Measurements from ENCODE around the gene CRACDL. TPM values are rescaled to one million over a fixed set of nuclear protein-coding genes. Genes with fewer than 3 reads are reported as not detected.

CRACDL gene
- total RNA-seq, 5 donors from 2014 or later (not counting 1 experiment from before 2014, with no cell fraction given) = 0.23 to 2.0 (median 1.7) TPM

- H3K4me3 Mint-ChIP-seq = no peak overlapping the region
- whole genome bisulfite sequencing (ENCODE audit: insufficient coverage) = 83% methylated on average over 1 of the region's 2 CpGs
These were observed 64.5 kb downstream of the CRACDL start for GRCh38 chr2:98871506-98871905.

GRCh38 chr2:98870516-98871158 is 65.4 kb downstream of the CRACDL start:
- Histone ChIP-seq H3K4me1 (ENCODE audit: control insufficient read depth in 1 of 2, extremely low read depth in 1 of 2, insufficient read depth in 2 of 2, low read length in 2 of 2) (peaks cover 0 to 18% of the 10 kb centered on the region in 2 experiments), H3K27ac (ENCODE audit: low read length) (no peak overlapping the region), H3K27me3 (replicated peaks in 1 of 2; ENCODE audit: control insufficient read depth in 2 of 2, extremely low read depth in 1 of 2, insufficient read depth in 2 of 2, low read length in 1 of 2) (peaks cover 0 to 12% of the 10 kb centered on the region in 2 experiments), H3K36me3 (ENCODE audit: control insufficient read depth in 2 of 2, extremely low read depth in 1 of 2, insufficient read depth in 1 of 2, low read length in 1 of 2) (no peaks in the 10 kb centered on the region), H3K4me3 (ENCODE audit: control insufficient read depth in 1 of 2, extremely low read depth in 1 of 2, low read length in 1 of 2) (no peak overlapping the region), H3K9me3 (no peaks in the 10 kb centered on the region)
- DNase-seq (no peak), ATAC-seq (replicated peaks in 1 of 4) (no peak)
- no peaks in the 10 kb centered on the region for H3K36me3 Mint-ChIP-seq
- POLR2A ChIA-PET = no interaction called here
- 88% methylated on average over 15 of the region's 15 CpGs for WGBS (ENCODE audit: insufficient coverage)
- H3K4me1 Mint-ChIP-seq = peaks cover 0 to 4% (median 0%) of the 10 kb centered on the region in 3 donors
- no peaks in the 10 kb centered on the region for H3K9me3 Mint-ChIP-seq
- no peak overlapping the region for H3K27ac Mint-ChIP-seq
- CTCF ChIA-PET = interaction anchor here in 1 of 2 donors (0.5 kb wide), 1 partner anchor 688 kb away, joined by 8 read pairs; no protein-coding TSS in a partner anchor
- no peaks in the 10 kb centered on the region for H3K27me3 Mint-ChIP-seq
- no peak overlapping the region for H3K4me3 Mint-ChIP-seq

More at GRCh38 chr2:98871506-98871905, 64.5 kb downstream of the CRACDL start:
- ATAC-seq (replicated peaks in 1 of 4) (no peak), DNase-seq (no peak)
- peaks cover 0 to 12% of the 10 kb centered on the region in 2 experiments for H3K27me3 ChIP-seq (replicated peaks in 1 of 2; ENCODE audit: control insufficient read depth in 2 of 2, extremely low read depth in 1 of 2, insufficient read depth in 2 of 2, low read length in 1 of 2)
- H3K27ac ChIP-seq (ENCODE audit: low read length) = no peak overlapping the region
- Mint-ChIP-seq H3K4me1 (peaks cover 0 to 4% (median 0%) of the 10 kb centered on the region in 3 donors), H3K36me3 (no peaks in the 10 kb centered on the region), H3K27me3 (no peaks in the 10 kb centered on the region), H3K27ac (no peak overlapping the region), H3K9me3 (no peaks in the 10 kb centered on the region)
- ChIA-PET CTCF (no interaction called here), POLR2A (no interaction called here)
- H3K36me3 ChIP-seq (ENCODE audit: control insufficient read depth in 2 of 2, extremely low read depth in 1 of 2, insufficient read depth in 1 of 2, low read length in 1 of 2) = no peaks in the 10 kb centered on the region
- H3K4me1 ChIP-seq (ENCODE audit: control insufficient read depth in 1 of 2, extremely low read depth in 1 of 2, insufficient read depth in 2 of 2, low read length in 2 of 2) = peaks cover 0 to 18% of the 10 kb centered on the region in 2 experiments
- no peaks in the 10 kb centered on the region for H3K9me3 ChIP-seq
- H3K4me3 ChIP-seq (ENCODE audit: control insufficient read depth in 1 of 2, extremely low read depth in 1 of 2, low read length in 1 of 2) = no peak overlapping the region

DNA sequence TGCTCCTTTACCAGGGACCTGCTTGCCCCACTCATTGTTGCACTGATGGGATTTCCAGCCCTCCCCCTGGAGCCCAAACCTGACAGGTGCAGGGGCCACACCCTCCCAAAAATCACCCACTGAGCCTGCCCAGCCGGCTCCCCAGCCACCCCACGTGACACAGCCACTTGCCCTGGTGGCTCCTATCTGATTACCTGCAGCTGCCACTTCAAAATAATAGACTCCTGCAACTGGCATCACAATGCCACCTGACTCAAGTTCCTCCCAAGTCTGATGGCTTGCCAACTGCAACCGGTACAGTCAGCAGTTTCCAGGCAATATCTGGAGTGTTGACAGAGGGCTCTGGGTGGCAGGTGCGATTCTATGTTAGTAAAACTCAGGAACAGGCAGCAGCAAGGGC is 66.2 kb downstream of the CRACDL start:
- Histone ChIP-seq H3K27me3 (replicated peaks in 1 of 2; ENCODE audit: control insufficient read depth in 2 of 2, extremely low read depth in 1 of 2, insufficient read depth in 2 of 2, low read length in 1 of 2) (peaks cover 0 to 12% of the 10 kb centered on the region in 2 experiments), H3K4me1 (ENCODE audit: control insufficient read depth in 1 of 2, extremely low read depth in 1 of 2, insufficient read depth in 2 of 2, low read length in 2 of 2) (peaks cover 0 to 13% of the 10 kb centered on the region in 2 experiments), H3K36me3 (ENCODE audit: control insufficient read depth in 2 of 2, extremely low read depth in 1 of 2, insufficient read depth in 1 of 2, low read length in 1 of 2) (no peaks in the 10 kb centered on the region), H3K27ac (ENCODE audit: low read length) (no peak overlapping the region), H3K9me3 (no peaks in the 10 kb centered on the region), H3K4me3 (ENCODE audit: control insufficient read depth in 1 of 2, extremely low read depth in 1 of 2, low read length in 1 of 2) (no peak overlapping the region)
- WGBS (ENCODE audit: insufficient coverage) = 67% methylated on average over 3 of the region's 4 CpGs
- ATAC-seq (replicated peaks in 1 of 4) (no peak), DNase-seq (peak in 1 of 35 experiments; percentile 15)
- Mint-ChIP-seq H3K27ac (no peak overlapping the region), H3K4me1 (peaks cover 0 to 4% (median 0%) of the 10 kb centered on the region in 3 donors), H3K9me3 (no peaks in the 10 kb centered on the region), H3K27me3 (peaks cover 0 to 4% of the 10 kb centered on the region in 2 donors), H3K4me3 (peak overlapping the region in 1 of 3 donors; percentile 40), H3K36me3 (no peaks in the 10 kb centered on the region)
- ChIA-PET CTCF (no interaction called here), POLR2A (no interaction called here)

- POLR2A ChIA-PET = no interaction called here
- Mint-ChIP-seq H3K4me3 (no peak overlapping the region), H3K27ac (no peak overlapping the region), H3K36me3 (no peaks in the 10 kb centered on the region), H3K27me3 (peaks cover 0 to 4% of the 10 kb centered on the region in 2 donors), H3K9me3 (no peaks in the 10 kb centered on the region), H3K4me1 (peaks cover 0 to 4% (median 0%) of the 10 kb centered on the region in 3 donors)
- H3K9me3 ChIP-seq = no peaks in the 10 kb centered on the region
- H3K27me3 ChIP-seq (replicated peaks in 1 of 2; ENCODE audit: control insufficient read depth in 2 of 2, extremely low read depth in 1 of 2, insufficient read depth in 2 of 2, low read length in 1 of 2) = peaks cover 0 to 12% of the 10 kb centered on the region in 2 experiments
- WGBS (ENCODE audit: insufficient coverage) = 90% methylated on average over 9 of the region's 10 CpGs
- H3K27ac ChIP-seq (ENCODE audit: low read length) = no peak overlapping the region
- no peaks in the 10 kb centered on the region for H3K36me3 ChIP-seq (ENCODE audit: control insufficient read depth in 2 of 2, extremely low read depth in 1 of 2, insufficient read depth in 1 of 2, low read length in 1 of 2)
- H3K4me1 ChIP-seq (ENCODE audit: control insufficient read depth in 1 of 2, extremely low read depth in 1 of 2, insufficient read depth in 2 of 2, low read length in 2 of 2) = peaks cover 0 to 11% of the 10 kb centered on the region in 2 experiments
- CTCF ChIA-PET = no interaction called here
- ATAC-seq (replicated peaks in 1 of 4) = no peak
- DNase-seq = no peak
- H3K4me3 ChIP-seq (ENCODE audit: control insufficient read depth in 1 of 2, extremely low read depth in 1 of 2, low read length in 1 of 2) = no peak overlapping the region
These were observed 66.8 kb downstream of the CRACDL start for GRCh38 chr2:98869272-98869641.

DNA sequence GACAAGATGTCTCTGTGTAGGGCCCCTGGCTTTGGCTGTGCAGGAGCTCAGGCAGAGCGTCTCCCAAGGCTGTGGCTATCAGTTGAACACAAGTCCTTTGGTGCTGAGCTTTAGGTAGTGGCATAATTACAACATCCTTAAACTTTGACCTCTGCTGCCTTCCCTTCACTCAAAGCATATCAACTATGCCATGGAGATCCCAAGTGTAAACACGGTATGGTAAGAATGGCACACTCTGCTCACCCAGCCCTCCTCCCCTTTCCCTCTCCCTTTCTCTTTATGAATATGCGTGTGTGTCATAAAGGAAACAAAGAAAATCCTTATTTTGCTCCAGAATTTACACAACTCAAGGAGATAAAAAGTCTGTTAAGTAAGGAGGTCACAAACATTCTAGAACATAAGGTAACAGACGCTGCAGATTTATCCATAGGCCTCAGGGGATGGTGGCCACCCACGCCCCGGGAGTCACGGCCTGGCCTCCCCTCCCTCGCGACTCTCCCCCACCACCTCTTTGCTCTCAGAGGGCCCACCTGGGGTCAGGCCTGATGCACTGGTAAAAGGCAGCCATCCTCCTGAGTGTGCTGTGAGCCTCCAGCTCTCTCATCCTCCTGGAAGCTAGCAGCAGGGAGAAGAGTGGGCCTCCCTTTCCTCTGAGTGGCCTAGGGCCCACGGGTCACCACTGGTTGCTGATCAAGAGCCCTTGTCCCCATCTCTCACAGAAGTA is 67.3 kb downstream of the CRACDL start:
- peaks cover 0 to 12% of the 10 kb centered on the region in 2 experiments for H3K27me3 ChIP-seq (replicated peaks in 1 of 2; ENCODE audit: control insufficient read depth in 2 of 2, extremely low read depth in 1 of 2, insufficient read depth in 2 of 2, low read length in 1 of 2)
- peaks cover 0 to 4% of the 10 kb centered on the region in 2 donors for H3K27me3 Mint-ChIP-seq
- no peak overlapping the region for H3K4me3 Mint-ChIP-seq
- H3K4me1 ChIP-seq (ENCODE audit: control insufficient read depth in 1 of 2, extremely low read depth in 1 of 2, insufficient read depth in 2 of 2, low read length in 2 of 2) = peaks cover 0 to 11% of the 10 kb centered on the region in 2 experiments
- H3K9me3 Mint-ChIP-seq = peaks cover 0 to under 1% (median under 1%) of the 10 kb centered on the region in 3 donors
- WGBS (ENCODE audit: insufficient coverage) = 85% methylated on average over 5 of the region's 10 CpGs
- H3K27ac ChIP-seq (ENCODE audit: low read length) = no peak overlapping the region
- ATAC-seq (replicated peaks in 1 of 4) (no peak), DNase-seq (no peak)
- no peak overlapping the region for H3K4me3 ChIP-seq (ENCODE audit: control insufficient read depth in 1 of 2, extremely low read depth in 1 of 2, low read length in 1 of 2)
- no peaks in the 10 kb centered on the region for H3K36me3 ChIP-seq (ENCODE audit: control insufficient read depth in 2 of 2, extremely low read depth in 1 of 2, insufficient read depth in 1 of 2, low read length in 1 of 2)
- H3K9me3 ChIP-seq = no peaks in the 10 kb centered on the region
- CTCF ChIA-PET = no interaction called here
- H3K4me1 Mint-ChIP-seq = peaks cover 0 to 4% (median 0%) of the 10 kb centered on the region in 3 donors
- H3K36me3 Mint-ChIP-seq = no peaks in the 10 kb centered on the region
- H3K27ac Mint-ChIP-seq = no peak overlapping the region
- POLR2A ChIA-PET = no interaction called here

DNA sequence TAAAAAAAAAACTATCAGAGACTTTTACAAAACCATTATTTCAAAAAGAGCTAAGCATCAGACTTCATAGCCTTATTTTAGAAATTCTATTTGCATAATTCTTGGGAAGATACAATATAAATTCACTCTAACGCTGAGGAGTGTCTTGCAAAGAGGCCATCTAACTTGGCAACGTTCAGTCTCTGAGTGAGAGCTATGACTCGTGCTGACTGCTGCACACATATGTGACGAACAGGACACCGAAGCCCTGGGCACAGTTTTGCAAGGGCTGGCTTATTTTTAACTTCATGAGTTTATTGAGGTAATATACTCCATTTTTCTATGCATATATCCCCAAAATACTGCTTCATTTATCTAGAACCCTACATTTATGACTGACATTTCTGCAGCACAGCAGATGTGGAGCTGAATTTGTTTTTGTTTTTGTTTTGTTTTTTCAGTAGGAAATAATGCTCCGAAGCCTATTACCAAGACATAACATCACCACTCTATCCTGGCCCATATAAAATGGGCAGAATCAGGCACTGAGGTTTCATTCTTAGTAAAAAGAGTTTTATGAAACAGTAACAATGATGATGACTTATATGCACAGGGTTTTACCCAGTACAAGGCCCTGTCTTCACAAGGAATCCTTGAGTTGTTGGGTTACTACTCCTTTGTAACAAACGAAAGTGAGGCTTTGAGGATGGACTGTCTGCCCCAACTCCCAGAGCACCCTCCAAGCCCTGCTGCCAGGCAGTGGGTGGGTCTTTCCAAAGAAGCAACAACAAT is 68.3 kb downstream of the CRACDL start:
- peaks cover 3 to 8% (median 4%) of the 10 kb centered on the region in 3 donors for H3K9me3 Mint-ChIP-seq
- no peak overlapping the region for H3K27ac ChIP-seq (ENCODE audit: low read length)
- peaks cover 0 to 4% of the 10 kb centered on the region in 2 donors for H3K27me3 Mint-ChIP-seq
- no peak overlapping the region for H3K27ac Mint-ChIP-seq
- CTCF ChIA-PET = interaction anchor here in 1 of 2 donors (0.9 kb wide), 1 partner anchor 218 kb away, joined by 4 read pairs; no protein-coding TSS in a partner anchor
- no peak overlapping the region for H3K4me3 Mint-ChIP-seq
- no peak overlapping the region for H3K4me3 ChIP-seq (ENCODE audit: control insufficient read depth in 1 of 2, extremely low read depth in 1 of 2, low read length in 1 of 2)
- no peak for DNase-seq
- H3K36me3 Mint-ChIP-seq = no peaks in the 10 kb centered on the region
- H3K4me1 ChIP-seq (ENCODE audit: control insufficient read depth in 1 of 2, extremely low read depth in 1 of 2, insufficient read depth in 2 of 2, low read length in 2 of 2) = peaks cover 0 to 11% of the 10 kb centered on the region in 2 experiments
- no CpG with 5 or more reads among the region's 7 CpGs for WGBS (ENCODE audit: insufficient coverage)
- no peak for ATAC-seq (replicated peaks in 1 of 4)
- peaks cover 0 to 4% (median 0%) of the 10 kb centered on the region in 3 donors for H3K4me1 Mint-ChIP-seq
- H3K27me3 ChIP-seq (replicated peaks in 1 of 2; ENCODE audit: control insufficient read depth in 2 of 2, extremely low read depth in 1 of 2, insufficient read depth in 2 of 2, low read length in 1 of 2) = peaks cover 0 to 12% of the 10 kb centered on the region in 2 experiments
- no peaks in the 10 kb centered on the region for H3K9me3 ChIP-seq
- POLR2A ChIA-PET = interaction anchor here in 1 of 2 donors (0.6 kb wide), 1 partner anchor 282 kb away, joined by 6 read pairs; no protein-coding TSS in a partner anchor
- H3K36me3 ChIP-seq (ENCODE audit: control insufficient read depth in 2 of 2, extremely low read depth in 1 of 2, insufficient read depth in 1 of 2, low read length in 1 of 2) = no peaks in the 10 kb centered on the region

Data from T-cell (primary cell).